Measurements from ENCODE around the gene CAMK4. TPM values are rescaled to one million over a fixed set of nuclear protein-coding genes. Genes with fewer than 3 reads are reported as not detected.

Gene CAMK4
- total RNA-seq, 1 donor from 2014 or later: 82.8 TPM

DNA sequence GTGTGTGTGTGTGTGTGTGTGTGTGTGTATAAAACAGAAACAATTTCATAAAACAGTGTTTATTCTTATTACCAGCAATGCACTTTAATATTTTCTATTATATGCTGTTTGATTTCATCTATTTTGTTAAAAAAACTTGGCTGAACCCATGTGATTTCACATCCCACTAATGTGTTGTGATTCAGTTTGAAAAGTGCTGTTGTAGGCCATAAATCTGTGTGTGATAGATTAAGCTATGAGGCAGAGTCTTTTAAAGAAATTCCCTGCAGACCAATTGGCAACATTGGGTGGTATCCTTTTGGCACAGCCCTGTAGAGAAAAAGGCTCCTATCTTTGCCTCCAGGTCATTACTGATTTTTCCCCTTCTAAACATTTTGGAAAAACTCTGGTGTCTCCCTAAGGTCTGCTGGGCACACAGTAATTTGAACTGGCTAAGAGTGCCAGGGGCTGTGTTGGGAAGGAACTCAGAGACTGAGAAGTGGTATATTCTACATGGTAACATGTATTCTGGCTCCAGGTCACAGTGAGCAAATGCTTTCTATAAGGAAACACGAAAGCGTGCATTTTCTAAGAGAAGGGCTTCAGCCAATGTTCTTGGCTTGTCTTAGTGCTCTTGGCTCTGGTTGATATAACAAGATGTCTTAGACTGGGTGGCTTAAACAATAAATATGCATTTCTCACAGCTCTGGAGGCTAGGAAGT is 4.5 kb downstream of the CAMK4 start:
- intact Hi-C loops (cut with micrococcal nuclease): loop anchor here (1.0 to 10.0 kb wide), 3 partner anchors 9 to 1816 kb away; no protein-coding TSS in a partner anchor

DNA sequence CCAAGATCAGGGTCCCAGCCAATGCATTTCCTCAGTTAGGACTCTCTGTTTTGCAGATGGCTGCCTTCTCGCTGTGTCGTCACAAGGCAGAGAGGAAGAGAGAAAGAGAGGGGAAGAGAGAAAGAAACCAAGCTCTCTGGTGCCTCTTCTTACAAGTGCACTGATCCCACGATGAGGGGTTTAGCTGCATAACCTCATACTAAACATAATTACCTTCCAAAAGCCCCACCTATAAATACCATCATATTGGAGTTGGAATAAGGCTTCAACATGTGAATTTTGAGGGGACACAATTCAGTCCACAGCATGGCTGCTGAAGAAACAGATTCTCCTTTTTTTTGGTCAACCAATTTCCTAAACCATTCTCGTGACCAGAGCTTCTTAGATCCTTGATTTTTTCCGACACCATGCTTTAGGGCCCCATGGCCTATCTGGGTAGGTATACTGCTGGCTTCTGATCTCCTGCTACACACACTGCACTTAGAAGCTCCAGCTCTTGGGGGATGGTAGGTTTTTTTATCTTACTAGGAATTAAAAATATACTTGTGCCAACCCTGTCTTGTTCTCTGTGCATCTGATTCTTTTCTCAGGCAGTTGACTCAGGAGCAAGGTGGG is 5.1 kb downstream of the CAMK4 start:
- intact Hi-C loops (cut with micrococcal nuclease): loop anchor here (1.0 to 10.0 kb wide), 3 partner anchors 8 to 1817 kb away; no protein-coding TSS in a partner anchor

DNA sequence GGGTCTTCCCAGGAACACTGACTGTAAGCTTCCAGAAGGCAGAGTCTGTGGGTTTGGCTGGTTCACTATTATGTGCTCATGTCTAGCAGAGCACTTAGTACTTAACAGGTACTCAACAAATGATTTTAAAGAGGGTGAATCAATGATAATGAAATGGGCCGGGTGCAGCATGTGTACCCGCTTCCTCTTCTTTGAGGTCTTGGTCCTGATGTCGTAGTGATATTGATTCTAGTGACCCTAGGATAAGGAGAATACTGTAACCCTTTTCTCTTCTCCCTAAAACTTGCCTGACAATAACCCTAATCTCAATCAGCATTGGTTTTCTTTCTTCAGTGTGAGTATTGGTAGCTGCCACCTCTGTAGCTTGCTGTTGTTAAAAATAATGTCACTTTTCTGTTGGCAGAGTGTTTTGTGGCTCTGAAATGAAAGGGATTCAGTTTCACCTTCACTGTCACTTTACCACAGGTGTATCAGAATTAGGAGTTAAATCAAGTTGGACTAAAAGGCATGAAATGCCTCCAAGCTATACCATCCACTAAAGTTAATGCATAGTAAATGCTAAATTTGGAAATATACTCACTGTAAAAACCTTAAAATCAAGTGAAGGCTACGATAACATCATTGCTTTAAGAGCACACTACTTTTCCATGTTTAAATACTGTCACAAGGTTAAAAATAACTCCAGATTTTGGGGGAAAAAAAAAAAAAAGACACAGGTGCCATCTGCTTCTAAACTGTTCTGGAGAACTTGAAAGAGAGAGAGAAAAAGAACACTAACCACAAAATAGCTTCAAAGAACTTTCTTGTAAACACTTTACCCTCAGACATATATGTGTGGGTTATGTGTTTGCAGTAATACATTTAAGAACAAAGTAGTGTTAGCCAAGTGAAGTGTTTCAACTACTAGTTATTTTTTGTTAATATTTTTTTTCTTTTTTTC is 6.0 kb downstream of the CAMK4 start:
- intact Hi-C loops (cut with micrococcal nuclease): loop anchor here (1.0 to 10.0 kb wide), 10 partner anchors 7 to 1818 kb away; partner anchors contain the start of gene STARD4

DNA sequence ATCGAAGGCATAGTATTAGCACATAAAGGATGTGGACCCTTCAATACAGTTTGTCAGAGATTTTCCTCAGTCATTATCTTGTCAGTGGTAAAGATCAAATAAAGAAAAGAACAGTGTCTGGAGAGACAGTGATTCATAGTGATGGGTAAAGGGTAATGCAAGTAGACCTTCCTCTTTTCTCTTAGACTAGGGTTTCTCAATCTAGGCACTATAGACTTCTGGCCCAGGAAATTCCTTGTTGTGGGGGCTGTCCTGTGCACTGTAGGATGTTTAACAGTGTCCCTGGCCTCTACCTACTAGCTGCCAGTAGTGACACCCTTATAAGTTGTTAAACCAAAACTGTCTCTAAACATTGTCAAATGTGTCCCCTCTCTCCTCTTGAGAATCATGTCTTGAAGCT is 6.9 kb downstream of the CAMK4 start:
- intact Hi-C loops (cut with micrococcal nuclease): loop anchor here (2.0 to 10.0 kb wide), 5 partner anchors 106 to 1376 kb away; partner anchors contain the start of gene STARD4

DNA sequence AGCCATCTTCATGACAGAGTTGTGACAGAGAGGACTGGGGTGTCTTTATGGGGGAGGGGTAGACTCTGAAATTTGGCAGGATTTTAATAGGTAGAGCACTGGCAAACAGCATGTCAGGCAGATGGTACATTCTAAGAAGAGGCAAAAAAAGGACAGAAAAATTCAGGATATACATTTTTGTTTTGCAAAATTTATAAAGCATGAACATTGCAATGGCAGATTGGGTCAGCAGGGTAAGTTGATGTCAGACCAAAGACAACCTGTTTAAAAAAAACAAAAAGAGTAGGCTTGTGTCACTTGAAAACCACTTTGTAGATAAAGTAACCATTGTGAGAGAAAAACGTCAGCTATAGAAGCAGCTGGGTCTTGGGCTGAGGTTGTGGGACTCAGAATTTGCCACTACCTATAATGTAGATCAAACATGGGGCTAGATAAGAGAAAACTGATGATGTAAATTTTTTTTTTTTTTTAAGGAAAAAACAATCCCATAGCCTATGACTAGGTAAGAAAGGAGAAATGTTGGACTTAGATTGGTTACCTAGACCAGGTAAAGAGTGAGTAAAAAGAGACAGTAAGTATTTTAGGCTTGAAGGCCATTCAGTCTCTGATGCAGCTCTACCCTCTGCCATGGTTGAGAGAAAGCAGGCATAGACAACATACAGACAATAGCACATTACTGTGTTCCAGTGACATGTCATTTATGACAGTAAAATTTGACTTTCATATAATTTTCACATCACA is 8.3 kb downstream of the CAMK4 start:
- intact Hi-C loops (cut with micrococcal nuclease): loop anchor here (1.0 to 10.0 kb wide), 3 partner anchors 21 to 1378 kb away; no protein-coding TSS in a partner anchor

DNA sequence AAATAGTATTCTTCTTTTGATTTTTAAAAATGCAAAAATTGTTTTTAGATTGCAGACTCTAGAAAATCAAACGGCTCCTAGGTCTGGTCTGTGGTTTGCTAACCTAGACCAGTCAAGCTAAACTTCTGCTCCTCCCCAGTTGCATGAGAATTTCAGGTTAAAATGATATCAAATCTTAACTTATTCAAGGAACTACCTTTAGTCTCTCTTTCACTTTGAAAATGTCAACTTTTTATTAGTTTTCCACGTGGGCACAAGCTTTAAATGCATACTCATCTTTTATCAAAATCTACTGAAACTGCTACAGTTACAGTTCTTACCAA is 8.8 kb downstream of the CAMK4 start:
- intact Hi-C loops (cut with micrococcal nuclease): loop anchor here (5.0 to 10.0 kb wide), 2 partner anchors 1146 to 1378 kb away; no protein-coding TSS in a partner anchor

DNA sequence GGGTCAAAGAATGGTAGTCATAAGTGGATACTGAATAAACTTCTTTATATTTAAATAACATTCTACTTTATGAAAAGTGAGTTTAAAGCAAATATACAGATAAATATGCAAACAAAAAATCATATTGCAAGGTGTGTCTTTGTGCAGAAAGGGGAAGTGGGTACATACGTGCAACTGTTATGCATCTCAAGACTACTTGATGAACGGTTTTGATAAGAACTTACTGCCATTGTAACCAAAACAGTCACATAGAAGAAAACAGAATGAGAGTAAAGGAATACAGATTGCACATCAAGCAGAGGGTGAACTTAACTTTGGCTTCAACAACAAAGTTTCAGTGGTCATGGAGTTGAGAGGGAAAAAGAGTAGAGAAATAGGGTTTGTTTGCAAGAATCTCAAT is 9.9 kb downstream of the CAMK4 start:
- intact Hi-C loops (cut with micrococcal nuclease): loop anchor here (5.0 to 10.0 kb wide), 2 partner anchors 1147 to 1379 kb away; no protein-coding TSS in a partner anchor

DNA sequence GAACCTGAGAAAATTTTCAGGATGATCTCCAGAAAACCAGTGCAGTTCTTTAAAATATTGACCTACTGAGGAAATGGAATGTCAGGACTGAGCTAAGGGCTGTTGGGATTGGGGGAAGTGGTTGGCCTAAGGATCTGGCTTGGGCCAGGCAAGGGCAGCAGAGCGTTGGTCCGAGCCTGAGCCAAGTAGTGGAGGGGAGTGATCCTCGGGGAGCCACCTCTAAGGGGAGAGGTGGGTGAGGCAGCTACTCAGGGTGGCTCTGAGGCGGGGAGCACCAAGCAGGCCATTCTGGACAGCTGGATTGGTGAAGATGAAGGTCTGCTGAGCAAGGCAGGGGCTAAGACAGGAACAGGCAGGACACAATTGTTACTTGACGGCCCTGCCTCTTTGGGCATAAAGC is 11.5 kb downstream of the CAMK4 start:
- intact Hi-C loops (cut with micrococcal nuclease): loop anchor here (5.0 to 10.0 kb wide), 2 partner anchors 522 to 1381 kb away; partner anchors contain the start of gene NREP

DNA sequence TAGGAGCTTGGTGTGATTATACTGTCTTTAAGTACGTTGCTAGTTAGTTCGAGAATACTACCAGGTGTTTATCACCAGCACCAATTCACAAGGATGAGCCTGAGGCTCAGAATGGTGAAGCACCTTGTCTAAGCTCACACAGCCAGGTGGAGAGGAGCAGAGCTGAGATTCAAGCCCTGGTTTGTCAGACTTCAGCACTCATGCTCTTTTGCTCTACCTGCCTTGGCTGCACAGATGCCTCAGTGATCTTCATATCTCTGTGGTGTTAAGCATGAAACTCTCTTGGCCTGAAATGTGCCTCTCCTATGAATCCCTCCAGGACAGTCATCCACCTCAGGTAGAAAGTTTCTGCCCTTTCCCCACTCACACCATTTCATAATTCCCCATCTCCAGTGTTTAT is 12.2 kb downstream of the CAMK4 start:
- intact Hi-C loops (cut with micrococcal nuclease): loop anchor here (5.0 to 10.0 kb wide), 2 partner anchors 521 to 1382 kb away; partner anchors contain the start of gene NREP

DNA sequence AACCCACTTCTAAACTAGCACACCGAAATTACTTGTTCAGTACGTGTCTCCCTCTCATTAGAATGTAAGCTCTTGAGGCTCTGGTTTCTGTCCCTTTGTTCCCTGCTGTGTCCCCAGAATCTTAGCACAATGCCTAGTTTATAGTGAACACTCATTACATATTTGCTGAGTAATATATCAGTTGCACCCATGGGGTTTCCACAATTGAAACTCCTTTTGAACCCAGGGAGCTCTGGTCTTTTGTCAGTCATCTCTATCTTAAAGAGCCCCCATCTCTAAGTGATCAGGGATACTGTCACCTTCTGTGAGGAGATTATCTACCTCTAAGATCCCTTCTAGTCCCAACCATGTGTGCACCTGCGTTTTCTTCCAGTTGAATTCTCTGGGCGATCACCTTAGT is 12.8 kb downstream of the CAMK4 start:
- intact Hi-C loops (cut with micrococcal nuclease): loop anchor here (1.0 to 10.0 kb wide), 6 partner anchors 8 to 1382 kb away; partner anchors contain the start of gene NREP

DNA sequence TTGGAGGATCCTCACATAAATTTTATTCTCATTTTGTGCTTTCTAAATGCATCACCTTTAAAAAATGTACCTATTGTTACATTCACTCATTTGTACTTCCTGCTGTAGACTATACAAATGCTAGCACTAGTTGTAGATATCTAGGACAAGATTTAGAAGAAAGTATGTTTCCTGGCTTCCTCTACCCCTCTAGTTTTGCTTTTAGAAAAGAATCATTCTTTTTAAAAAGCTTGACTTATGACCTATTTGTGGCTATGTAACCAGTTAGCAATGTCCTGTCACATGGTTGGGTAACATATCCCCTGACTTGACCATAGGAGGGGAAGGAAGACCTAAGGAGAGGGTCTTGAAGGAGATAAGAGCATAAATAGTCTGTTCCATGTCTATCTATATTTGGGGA is 13.3 kb downstream of the CAMK4 start:
- intact Hi-C loops (cut with micrococcal nuclease): loop anchor here (1.0 to 10.0 kb wide), 6 partner anchors 8 to 1383 kb away; partner anchors contain the start of gene NREP

DNA sequence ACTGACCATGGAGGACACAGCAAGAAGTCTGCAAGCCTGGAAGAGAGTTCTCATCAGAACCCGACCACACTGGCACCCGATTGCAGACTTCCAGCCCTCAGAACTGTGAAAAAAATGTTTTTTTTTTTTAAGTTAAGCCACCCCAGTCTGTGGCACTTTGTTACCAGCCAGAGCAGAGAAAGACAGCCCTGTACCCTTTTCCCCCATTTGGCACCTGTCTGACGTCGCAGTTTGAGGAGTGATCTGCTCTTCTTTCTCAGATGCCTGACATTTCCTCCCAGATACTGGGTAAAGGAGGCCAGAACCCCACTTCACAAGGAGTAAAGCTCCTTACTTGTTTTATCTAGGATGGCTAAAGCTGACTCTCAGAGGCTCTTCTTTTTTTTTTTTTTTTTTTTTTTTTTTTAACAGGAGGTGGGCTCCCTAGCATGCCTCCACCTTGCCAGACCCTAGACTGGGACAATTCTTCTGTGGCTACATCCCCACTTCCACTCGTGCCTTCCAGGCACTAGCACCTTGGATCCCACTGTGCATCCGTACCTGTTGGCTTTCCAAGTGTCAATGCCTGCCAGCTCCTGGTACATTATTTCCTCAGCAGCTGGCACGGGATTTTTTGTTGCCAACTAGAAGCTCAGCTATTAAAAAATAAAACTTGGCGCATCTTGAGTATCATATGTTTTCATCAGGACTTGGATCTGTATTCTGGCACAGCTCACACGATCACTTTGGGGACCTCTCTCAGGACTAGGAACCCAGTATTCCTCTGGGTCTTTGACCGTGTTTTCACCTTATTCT is 14.4 kb downstream of the CAMK4 start:
- intact Hi-C loops (cut with micrococcal nuclease): loop anchor here (5.0 to 10.0 kb wide), 2 partner anchors 519 to 1384 kb away; partner anchors contain the start of gene NREP

DNA sequence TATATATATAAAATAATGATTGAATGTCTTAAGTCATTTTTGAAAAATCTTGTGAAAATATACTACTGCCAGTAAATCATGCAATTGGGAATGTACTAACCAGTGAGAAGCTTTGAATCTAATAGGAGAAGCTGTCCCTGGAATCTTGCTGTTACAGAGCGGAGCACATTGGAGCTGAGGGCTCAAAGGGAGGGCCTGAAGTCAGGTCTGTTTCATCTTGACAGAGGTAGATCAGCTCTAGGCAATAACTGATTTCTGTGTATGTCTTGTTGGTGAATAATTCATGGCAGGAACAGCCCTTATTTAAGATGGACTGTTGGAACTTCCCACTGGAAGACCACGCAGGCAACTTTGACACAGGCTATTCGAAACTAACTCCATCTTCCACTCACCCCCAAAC is 17.5 kb downstream of the CAMK4 start:
- intact Hi-C loops (cut with micrococcal nuclease): no loop called here

DNA sequence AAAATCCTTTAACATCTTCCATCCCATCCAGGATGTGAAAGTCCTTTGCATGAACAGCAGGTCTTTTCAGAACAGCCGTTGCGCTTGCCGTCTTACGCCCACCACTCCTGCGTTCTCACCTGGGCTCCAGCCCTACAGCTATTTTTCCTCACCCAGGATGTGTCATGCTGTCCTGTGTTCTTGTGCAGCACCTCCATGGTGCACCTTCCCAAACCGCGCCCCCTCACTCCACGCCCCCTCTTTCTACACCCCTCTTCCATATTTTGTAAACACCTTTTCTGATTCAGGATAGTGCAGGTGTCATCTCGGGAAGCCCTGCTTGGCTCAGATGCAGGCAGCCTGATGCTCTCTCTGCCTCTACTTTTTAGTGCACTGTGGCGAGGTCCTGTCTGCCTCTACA is 18.4 kb downstream of the CAMK4 start:
- intact Hi-C loops (cut with micrococcal nuclease): no loop called here

DNA sequence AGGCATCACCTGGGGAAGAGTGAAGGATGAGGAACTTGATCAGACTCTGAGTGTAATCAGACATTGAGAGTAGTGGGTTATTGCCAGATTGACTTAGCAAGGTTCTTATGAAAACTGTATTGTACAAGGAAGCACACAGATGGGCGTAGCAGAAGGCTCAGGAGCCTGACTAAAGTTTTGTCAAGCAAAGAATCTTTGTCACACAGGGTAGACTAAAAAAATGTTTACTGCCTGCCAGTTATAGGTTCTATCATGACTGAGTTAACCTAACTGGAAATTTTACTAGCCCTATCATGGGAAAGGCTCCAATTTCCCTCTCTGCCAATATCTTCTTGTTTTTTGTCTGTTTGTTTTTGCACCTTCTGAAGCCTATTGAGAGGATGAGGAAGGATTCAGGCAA is 19.1 kb downstream of the CAMK4 start:
- intact Hi-C loops (cut with micrococcal nuclease): no loop called here

DNA sequence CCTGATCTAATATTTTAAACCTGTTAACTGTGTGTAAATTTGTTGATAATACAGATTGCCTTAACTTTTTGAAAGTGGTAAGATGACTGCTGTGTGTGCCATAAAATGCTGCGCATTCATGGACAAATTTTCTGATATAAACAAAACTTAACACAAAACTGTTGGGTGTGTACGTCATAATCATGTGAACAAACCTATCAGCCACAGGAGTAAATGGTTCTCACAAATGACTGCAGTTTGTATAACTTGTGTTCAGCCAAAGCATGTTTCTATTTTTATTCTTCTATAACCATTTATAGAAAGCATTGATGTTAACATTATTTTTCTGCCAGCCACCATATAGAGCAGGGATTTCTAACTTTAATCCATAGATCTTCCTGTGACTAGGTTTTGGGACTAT is 21.5 kb downstream of the CAMK4 start:
- intact Hi-C loops (cut with micrococcal nuclease): loop anchor here (1.0 kb wide), 2 partner anchors 8 to 9 kb away; no protein-coding TSS in a partner anchor

DNA sequence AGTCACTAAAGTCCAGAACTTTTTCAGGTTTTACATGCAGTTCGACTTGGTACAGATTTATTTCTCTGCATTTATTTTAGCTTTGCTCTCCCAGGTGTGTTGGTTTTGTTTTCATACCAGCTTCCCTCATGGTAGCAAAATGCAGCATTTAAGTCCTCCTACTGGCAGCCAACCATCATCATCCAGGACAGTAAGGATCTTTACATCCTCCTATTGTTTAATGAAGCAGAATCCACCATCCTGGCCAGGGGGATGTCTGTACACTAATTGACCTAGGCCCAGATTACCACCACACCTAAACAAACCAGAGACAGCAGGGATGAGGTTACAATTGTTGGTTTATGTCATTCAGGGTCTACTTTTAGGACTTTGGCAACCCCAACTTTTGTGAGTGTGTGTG is 22.3 kb downstream of the CAMK4 start:
- intact Hi-C loops (cut with micrococcal nuclease): loop anchor here (1.0 kb wide), 2 partner anchors 8 to 9 kb away; no protein-coding TSS in a partner anchor

DNA sequence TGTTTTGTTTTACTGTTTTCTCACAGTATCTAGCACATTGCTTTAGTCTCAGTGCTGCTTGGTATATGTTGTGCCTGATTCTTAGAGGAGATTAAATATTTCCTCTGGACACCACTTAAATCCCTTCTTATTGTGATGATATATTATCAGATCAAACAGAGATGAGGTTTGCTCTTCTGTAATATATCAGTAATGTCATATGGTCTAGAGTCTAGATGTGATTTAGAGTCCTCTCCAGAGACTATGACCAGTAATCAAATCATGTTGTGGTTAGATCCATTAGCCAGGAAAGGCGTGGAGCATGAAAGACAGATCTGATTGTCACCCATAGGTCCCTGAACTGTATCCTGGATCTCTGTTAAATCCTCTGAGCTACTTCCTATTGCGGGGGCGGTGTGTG is 24.4 kb downstream of the CAMK4 start:
- intact Hi-C loops (cut with micrococcal nuclease): no loop called here

DNA sequence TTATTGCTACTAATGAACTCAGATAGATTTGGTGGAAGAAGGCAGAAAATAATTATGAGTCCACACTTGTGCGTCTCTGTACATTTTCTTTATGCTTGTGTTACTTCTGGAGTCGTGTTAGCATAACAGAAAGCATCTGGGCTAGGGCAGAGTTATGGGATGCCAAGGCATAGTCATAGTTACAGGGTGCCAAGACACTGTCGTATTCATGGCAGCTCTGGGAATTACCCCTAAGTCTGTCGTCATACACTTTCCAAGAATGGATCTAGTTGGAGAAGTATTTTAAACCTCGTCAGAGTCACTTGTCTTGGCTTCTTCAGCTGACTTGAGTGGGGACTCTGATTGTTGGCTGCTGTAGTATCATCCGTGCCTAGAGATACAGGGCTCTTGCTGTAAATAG is 27.7 kb downstream of the CAMK4 start:
- intact Hi-C loops (cut with micrococcal nuclease): no loop called here
